Measurements from ENCODE around the gene ZMYND11. TPM values are rescaled to one million over a fixed set of nuclear protein-coding genes. Genes with fewer than 3 reads are reported as not detected.

Gene ZMYND11
- total RNA-seq, result 88.5 and 103 TPM in 2 replicates

DNA sequence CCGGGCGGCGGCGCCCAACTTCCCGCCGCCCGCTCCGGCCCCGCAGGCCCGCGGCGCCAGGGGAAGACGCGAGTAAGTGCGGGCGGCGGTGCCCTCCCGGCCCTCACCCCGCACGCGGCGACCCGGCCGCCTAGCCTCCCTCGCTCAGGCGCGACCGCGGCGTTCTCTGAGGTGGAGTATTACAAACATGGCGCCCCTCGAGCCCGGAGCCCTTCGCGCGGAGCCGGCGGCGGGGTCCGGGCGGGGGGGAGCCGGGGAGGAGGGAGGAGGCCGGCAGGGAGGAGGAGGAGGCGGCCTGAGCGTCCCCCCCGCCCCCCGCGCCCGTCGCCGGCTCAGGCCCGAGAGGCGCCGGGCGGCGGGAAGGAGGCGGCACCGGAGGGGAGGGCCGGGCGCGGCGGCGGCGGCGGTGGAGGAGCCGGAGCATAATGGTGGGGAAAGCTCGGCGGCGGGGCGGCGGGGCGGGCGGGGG lies at the start of gene ZMYND11:
Gene ZMYND11 (plus strand): TSS at position 324 of the 469 bp plus-strand sequence. CDS start 44,558 bp downstream, outside the sequence.

Other genes with a start within 250 kb of the ZMYND11 start
- not detected in 2 replicates for gene TUBB8, start 86.2 kb upstream of the ZMYND11 start, total RNA-seq

Measured in aortic smooth muscle cell (primary cell).